ENCODE data around the gene PTBP1.

GRCh38 chr19:827314-827709 is 30.1 kb downstream of the PTBP1 start:
- TF ChIP-seq, protein P1, sequence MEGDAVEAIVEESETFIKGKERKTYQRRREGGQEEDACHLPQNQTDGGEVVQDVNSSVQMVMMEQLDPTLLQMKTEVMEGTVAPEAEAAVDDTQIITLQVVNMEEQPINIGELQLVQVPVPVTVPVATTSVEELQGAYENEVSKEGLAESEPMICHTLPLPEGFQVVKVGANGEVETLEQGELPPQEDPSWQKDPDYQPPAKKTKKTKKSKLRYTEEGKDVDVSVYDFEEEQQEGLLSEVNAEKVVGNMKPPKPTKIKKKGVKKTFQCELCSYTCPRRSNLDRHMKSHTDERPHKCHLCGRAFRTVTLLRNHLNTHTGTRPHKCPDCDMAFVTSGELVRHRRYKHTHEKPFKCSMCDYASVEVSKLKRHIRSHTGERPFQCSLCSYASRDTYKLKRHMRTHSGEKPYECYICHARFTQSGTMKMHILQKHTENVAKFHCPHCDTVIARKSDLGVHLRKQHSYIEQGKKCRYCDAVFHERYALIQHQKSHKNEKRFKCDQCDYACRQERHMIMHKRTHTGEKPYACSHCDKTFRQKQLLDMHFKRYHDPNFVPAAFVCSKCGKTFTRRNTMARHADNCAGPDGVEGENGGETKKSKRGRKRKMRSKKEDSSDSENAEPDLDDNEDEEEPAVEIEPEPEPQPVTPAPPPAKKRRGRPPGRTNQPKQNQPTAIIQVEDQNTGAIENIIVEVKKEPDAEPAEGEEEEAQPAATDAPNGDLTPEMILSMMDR (IDR thresholded peaks at IDR 0.05): no peak
- TF ChIP-seq POLR2AphosphoS5 (IDR thresholded peaks at IDR 0.05; ENCODE audit: low read depth, low read length) (no peak), SIN3A (IDR thresholded peaks at IDR 0.05; ENCODE audit: borderline replicate concordance, insufficient read depth, low read depth, low read length) (no peak), TCF7L2 (IDR thresholded peaks at IDR 0.05; ENCODE audit: low read depth, low read length) (no peak)

All from Panc1 (cell line).